ENCODE data around the gene NRAP.

DNA sequence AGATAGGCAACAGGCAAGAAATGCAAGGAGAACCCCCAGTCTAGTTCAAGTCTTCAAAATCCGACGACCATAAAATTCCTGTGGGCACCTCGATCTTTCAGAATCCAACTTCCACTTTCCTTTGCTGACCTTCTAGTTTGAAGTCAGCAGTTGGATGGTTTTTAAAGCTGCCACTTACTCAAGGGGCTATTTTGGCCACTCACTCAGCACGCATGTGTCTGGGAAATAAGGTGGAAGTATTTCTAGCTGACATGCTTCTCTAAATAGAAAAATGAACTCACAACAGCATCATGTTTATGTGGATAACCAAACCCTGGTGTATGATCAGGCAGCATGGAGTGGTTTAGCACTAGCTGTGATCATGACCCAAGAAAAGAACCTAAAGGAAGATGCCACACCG lies at the start of gene NRAP:
- no peak for TF ChIP-seq POLR2A (IDR thresholded peaks at IDR 0.05)
- TF ChIP-seq, protein P1, sequence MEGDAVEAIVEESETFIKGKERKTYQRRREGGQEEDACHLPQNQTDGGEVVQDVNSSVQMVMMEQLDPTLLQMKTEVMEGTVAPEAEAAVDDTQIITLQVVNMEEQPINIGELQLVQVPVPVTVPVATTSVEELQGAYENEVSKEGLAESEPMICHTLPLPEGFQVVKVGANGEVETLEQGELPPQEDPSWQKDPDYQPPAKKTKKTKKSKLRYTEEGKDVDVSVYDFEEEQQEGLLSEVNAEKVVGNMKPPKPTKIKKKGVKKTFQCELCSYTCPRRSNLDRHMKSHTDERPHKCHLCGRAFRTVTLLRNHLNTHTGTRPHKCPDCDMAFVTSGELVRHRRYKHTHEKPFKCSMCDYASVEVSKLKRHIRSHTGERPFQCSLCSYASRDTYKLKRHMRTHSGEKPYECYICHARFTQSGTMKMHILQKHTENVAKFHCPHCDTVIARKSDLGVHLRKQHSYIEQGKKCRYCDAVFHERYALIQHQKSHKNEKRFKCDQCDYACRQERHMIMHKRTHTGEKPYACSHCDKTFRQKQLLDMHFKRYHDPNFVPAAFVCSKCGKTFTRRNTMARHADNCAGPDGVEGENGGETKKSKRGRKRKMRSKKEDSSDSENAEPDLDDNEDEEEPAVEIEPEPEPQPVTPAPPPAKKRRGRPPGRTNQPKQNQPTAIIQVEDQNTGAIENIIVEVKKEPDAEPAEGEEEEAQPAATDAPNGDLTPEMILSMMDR (IDR thresholded peaks at IDR 0.05) = no peak

Data from transverse colon (tissue), 3 donors.